ENCODE data around the gene LGR4. TPM values are rescaled to one million over a fixed set of nuclear protein-coding genes. Genes with fewer than 3 reads are reported as not detected.

Gene LGR4
- total and polyA plus RNA-seq, 10 of the 15 experiments (the other 5 are each of a cell fraction or from before 2014, with no cell fraction given) = under 0.01 to 0.64 (median 0.04) TPM; not detected in 5

GRCh38 chr11:27423125-27423524, 49.5 kb downstream of the LGR4 start (continued):
- TF ChIP-seq POU2F2 (IDR thresholded peaks at IDR 0.05; ENCODE audit: borderline replicate concordance, low read depth, low read length) = no peak

- in situ Hi-C loops (cut with MboI) = no loop called here
Observed at GRCh38 chr11:27421819-27422494, 50.6 kb downstream of the LGR4 start.

More at GRCh38 chr11:27421819-27422494, 50.6 kb downstream of the LGR4 start:
- no peaks in the 10 kb centered on the region for H3K9me3 ChIP-seq (replicated peaks; ENCODE audit: control insufficient read depth, insufficient read depth, low read length)
- intact Hi-C loops (cut with micrococcal nuclease; ENCODE audit: unreplicated experiment) = no loop called here
- H3K27me3 ChIP-seq (replicated peaks in 1 of 2; ENCODE audit: control insufficient read depth in 2 of 2, insufficient read depth in 2 of 2, low read length in 1 of 2) = no peaks in the 10 kb centered on the region
- no peak for FAIRE-seq
- no TSS peak for BruUV-seq (replicated peaks)
- no peaks in the 10 kb centered on the region for H3K79me2 ChIP-seq (ENCODE audit: control insufficient read depth, insufficient read depth, low read length)
- H3K4me1 ChIP-seq (ENCODE audit: control insufficient read depth, insufficient read depth, low read length) = no peaks in the 10 kb centered on the region
- no peak overlapping the region for H3K4me3 ChIP-seq
- POLR2A ChIA-PET = no interaction called here
- H3K27ac ChIP-seq (ENCODE audit: control insufficient read depth, insufficient read depth) = no peak overlapping the region
- RAD21 ChIA-PET (ENCODE audit: unreplicated experiment) = no interaction called here
- DNase-seq (ENCODE audit: low read depth, low spot score) = no peak
- no peak overlapping the region for H3K4me2 ChIP-seq (ENCODE audit: control insufficient read depth, insufficient read depth)
- 77% methylated on average over 9 of the region's 9 CpGs for WGBS (ENCODE audit: insufficient coverage, insufficient replicate concordance, low lambda C conversion rate, missing lambda C conversion rate)
- no peaks in the 10 kb centered on the region for H4K20me1 ChIP-seq (ENCODE audit: control insufficient read depth, insufficient read depth)
- no peak for TF ChIP-seq ZNF384 (IDR thresholded peaks at IDR 0.05; ENCODE audit: borderline replicate concordance, low read depth, low read length)
- TF ChIP-seq NKRF (conservative IDR thresholded peaks at IDR 0.05) = no peak
- TF ChIP-seq ESRRA (IDR thresholded peaks at IDR 0.05; ENCODE audit: low read length) = no peak
- TF ChIP-seq MLLT1 (IDR thresholded peaks at IDR 0.05) = no peak
- CTCF ChIA-PET = interaction anchor here (0.9 to 1.6 kb wide), 2 partner anchors 46 to 64 kb away, joined by 3 read pairs; no protein-coding TSS in a partner anchor
- H3K36me3 ChIP-seq (ENCODE audit: control insufficient read depth in 2 of 2, insufficient read depth in 2 of 2, low read length in 1 of 2) = no peaks in the 10 kb centered on the region
- ATAC-seq = no peak
- no peak overlapping the region for H2AFZ ChIP-seq (ENCODE audit: control insufficient read depth, low read depth, low read length)
- SMC1A ChIA-PET (ENCODE audit: uncharacterized antibody, unreplicated experiment) = interaction anchor here (1.1 to 1.4 kb wide), 2 partner anchors 10 to 20 kb away, joined by 3 to 4 read pairs; no protein-coding TSS in a partner anchor
- no peak overlapping the region for H3K9ac ChIP-seq (ENCODE audit: control insufficient read depth, insufficient read depth, low read length)

Measured in GM12878 (cell line).